Gastrocnemius medialis (tissue), 4 donors: ENCODE measurements around the gene TDRD6.

Source experiments
- CTCF ChIP-seq, 5 experiments: fragments of 450-650 bp in 3 of 5; fragments of 200-600 bp in 2 of 5; sonication (generic) in 2 of 5; IDR thresholded peaks in 4 of 5; conservative IDR thresholded peaks in 1 of 5; 1 replicate in 4 of 5; 2 replicates in 1 of 5; pipeline ENCODE4 v1.5.1; 2016 to 2019; ENCODE audit warnings: antibody characterized with exemption in 5 of 5, mild to moderate bottlenecking in 3 of 5, moderate library complexity in 3 of 5
- POLR2A ChIP-seq, 2 donors: fragments of 450-650 bp; IDR thresholded peaks; one replicate each; pipeline ENCODE4 v1.6.1; 2017; ENCODE audit warnings: antibody characterized with exemption in 2 of 2, mild to moderate bottlenecking in 2 of 2, moderate library complexity in 2 of 2

- TF ChIP-seq CTCF (IDR thresholded peaks at IDR 0.05 in 4 of 5, conservative IDR thresholded peaks at IDR 0.05 in 1 of 5) = no peak
- no peak for TF ChIP-seq POLR2A (IDR thresholded peaks at IDR 0.05)
Observed at GRCh38 chr6:46661483-46661882, 26.2 kb upstream of the TDRD6 start.
